ENCODE results near the gene CIART.
"Not testable (repeated sequence)": the region's sequence is repeated elsewhere in the genome, so short reads cannot be mapped to it uniquely, and the experiment has no call there.

The CIART gene

GRCh38 chr1:150311762-150312161 is 29.4 kb downstream of the CIART start:
- DNase-seq: no peak

GRCh38 chr1:150314691-150315090 is 32.3 kb downstream of the CIART start:
- DNase-seq: not testable (repeated sequence)

GRCh38 chr1:150320667-150320978 is 38.3 kb downstream of the CIART start:
- peak in 1 of 2 donors; percentile 20 for DNase-seq

- no peak for DNase-seq
These were observed 39.4 kb downstream of the CIART start for GRCh38 chr1:150321826-150322166.

GRCh38 chr1:150322310-150322709 is 40.0 kb downstream of the CIART start:
- DNase-seq: no peak

- DNase-seq: no peak
These were observed 50.4 kb downstream of the CIART start for GRCh38 chr1:150332651-150333290.
